Stimulated activated naive CD4-positive, alpha-beta T cell (primary cell): ENCODE results near the gene GET4.

Experiments
- DNase-seq, 6 experiments: peaks; one replicate each; lab custom pipeline; 2025; lab: John Stamatoyannopoulos, UW

The GET4 gene

GRCh38 chr7:900331-901040, 24.1 kb downstream of the GET4 start:
- DNase-seq: no peak

DNA sequence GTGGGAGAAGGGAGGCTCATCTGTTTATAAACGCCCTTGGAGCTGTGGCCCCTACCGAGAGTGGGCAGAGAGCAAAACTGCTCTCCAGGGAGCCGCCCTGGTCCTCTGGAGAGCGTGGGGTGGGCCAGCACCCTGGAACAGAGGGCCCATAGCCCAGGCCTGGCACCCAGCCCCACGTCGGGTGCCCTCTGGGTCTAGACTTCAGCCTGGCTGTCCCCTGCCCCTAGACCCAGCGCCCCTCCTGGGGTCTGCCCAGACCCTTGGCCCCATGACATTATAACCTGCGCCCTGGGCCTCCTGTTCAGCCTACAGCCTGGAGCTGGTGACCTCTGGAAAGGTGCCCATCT, 24.7 kb downstream of the GET4 start:
- DNase-seq: no peak

GRCh38 chr7:901388-902154, 25.2 kb downstream of the GET4 start:
- peak in 3 of 6 experiments; percentile 10 to 29 (median 12) for DNase-seq

DNA sequence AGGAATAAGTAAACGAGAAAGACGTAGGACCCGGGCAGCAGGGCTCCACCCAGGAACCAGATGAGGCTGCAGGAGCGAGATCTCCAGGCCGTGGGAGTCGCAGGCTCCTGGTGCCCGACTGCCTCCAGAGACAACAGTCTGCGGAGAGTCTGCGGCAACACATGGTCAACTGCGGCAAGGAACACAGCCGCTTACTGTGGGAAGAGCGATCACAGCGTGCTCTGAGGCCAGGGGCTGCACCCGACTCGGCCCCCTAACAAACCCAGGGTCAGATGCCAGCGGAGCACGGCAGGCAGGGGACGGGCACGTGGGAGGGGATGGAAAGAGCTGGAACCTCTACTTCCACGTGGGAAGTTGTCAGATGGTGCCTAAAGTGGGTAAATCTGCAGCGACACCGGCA, 26.6 kb downstream of the GET4 start:
- no peak for DNase-seq

GRCh38 chr7:903921-904755, 27.8 kb downstream of the GET4 start:
- no peak for DNase-seq

GRCh38 chr7:904847-905246, 28.5 kb downstream of the GET4 start:
- no peak for DNase-seq

GRCh38 chr7:906776-907157, 30.4 kb downstream of the GET4 start:
- no peak for DNase-seq

DNA sequence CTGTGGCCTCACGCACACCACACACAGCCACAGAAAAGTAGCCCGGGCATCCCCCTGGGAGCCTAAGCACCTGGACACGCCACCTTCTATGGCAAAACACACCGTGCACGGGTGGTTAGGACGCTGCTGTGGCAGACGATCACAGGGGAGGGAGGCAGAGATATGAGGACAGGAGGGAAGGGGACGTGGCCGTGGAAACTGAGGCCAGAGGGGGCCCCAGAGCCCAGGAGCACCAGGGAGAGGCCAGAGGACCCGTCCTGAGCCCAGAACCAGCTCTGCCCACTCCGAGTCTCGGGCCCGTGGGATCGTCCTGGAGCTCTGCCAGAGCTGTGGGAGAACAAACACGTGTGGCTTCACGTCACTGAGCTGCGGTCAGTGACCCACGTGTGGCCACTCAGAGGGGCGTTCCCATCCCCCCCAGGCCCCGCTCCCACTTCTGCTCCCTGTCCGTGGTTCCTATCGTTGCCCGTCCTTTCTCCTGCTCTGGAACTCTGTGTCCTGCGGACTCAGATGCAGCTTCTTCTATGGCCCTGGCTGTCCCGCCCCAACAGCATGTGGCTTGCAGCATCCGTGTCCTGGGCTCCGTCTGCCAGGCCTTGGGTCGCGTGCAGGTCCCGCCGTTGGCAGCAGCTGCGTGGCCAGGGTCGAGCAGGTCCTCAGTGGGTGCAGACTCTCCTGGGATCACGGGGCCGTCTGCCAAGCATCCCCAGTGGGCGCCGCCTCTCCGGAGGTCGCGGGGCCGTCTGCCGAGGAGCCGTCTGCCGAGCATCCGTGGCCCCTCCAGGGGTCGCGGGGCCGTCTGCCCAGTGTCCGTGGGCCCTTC, 31.0 kb downstream of the GET4 start:
- DNase-seq: peak in 2 of 6 experiments; percentile 16 to 22

DNA sequence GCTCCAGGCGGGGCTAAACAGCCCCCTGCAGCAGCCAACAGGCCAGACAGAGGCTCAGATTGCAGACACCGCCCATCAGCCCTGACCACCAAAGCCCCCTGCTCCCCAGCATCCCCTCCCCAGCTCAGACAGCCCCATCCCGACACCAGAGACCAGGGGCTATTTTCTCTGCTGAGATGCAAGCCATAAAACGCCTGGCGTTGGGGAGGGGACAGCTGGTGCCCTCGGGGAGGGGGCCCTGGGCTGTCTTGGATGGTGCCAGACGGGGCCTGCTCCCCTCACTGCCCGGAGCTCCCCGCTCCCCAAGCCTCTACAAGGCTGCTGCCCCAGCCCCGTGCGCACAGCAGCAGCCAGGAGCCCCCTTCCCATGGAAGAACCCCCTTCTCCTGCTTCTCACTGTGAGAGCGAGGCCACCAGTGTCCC, 31.8 kb downstream of the GET4 start:
- no peak for DNase-seq

GRCh38 chr7:908591-909357, 32.4 kb downstream of the GET4 start:
- DNase-seq: peak in 5 of 6 experiments; percentile 20 to 62 (median 58)

GRCh38 chr7:909358-910329, 33.3 kb downstream of the GET4 start:
- peak in 4 of 6 experiments; percentile 14 to 50 (median 26) for DNase-seq

DNA sequence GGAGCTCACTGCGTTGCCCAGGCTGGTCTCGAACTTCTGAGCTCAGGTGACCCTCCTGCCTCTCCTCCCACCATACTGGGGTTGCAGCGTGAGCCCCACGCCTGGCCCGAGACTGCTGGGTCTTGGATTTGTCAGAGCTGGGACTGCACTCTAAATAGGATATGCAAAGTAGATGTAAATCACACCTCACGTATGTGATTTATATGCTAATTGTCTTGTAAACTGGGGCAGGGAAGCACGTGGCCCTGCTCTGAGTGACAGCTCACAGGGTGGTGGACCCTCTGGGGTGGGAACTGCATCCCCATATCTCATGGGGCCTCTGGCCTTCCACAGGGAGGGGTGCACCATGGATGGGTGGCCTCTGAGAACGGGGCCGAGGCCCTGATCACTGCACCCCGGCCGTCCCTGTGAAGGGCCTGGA, 34.1 kb downstream of the GET4 start:
- DNase-seq: no peak

- no peak for DNase-seq
These were observed 34.6 kb downstream of the GET4 start for GRCh38 chr7:910931-911431.

DNA sequence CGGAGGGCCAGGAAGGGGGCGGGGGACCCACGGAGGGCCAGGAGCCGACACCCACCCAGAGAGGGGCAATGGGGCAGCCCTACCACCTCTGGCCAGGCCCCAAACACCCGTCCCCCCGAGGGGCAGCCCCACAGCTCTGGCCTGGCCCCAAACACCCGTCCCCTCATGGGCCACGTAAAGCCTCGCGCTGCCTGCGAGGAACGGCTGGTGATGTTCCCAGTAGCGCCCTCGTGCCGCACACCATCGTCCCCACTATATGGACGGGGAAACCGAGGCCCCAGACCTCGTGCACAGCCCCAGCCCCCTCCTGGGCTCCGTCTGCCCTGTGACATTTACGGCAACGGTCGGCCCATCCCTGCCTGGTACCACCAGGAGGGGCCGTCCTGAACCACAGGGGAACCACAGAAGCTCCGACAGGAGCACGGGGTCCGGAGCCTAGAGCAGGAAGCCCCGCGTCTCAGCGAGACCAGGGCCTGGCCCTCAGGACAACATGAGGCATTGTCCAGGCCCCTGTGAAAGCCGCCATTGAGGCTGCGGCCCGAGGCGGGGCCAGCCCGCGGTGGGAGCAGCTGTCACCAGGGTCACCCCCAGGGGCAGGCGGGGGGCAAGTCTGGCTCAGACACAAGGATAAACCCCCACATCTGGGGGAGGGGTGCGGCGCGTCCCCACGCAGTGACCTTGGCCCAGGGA, 35.6 kb downstream of the GET4 start:
- DNase-seq: no peak

DNA sequence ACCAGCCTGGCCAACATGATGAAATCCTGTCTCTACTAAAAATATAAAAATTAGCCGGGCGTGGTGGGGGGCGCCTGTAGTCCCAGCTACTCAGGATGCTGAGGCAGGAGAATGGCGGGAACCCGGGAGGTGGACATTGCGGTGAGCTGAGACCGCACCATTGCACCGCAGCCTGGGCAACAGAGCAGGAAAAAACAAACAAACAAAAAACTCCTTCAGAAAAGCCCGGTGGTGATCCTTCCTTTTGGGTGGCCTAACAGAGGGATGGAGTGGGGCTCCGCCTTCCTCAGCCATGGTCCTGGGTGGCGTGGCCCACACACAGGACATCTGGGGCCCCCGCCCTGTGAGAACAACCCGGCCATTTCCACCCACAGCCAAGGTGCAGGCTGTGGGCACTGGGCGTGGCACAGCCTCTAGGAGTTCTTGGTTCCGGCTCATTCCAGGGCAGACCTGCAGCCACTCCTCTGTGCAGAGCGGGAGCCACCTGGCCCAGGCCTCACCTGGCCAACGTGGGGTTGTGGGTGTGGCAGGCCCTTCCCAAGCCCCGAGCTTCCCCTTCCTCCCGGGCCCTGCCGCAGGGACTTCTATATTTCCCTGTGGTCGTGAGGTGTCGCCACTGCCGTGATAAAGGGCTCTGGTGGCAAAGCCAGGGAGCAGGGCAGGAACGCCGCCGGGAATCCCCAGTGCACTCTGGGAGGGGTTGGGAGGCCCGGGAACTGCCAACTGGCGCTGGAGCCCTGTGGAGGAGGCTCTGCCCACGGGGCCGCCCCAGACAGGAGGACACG, 37.6 kb downstream of the GET4 start:
- no peak for DNase-seq

DNA sequence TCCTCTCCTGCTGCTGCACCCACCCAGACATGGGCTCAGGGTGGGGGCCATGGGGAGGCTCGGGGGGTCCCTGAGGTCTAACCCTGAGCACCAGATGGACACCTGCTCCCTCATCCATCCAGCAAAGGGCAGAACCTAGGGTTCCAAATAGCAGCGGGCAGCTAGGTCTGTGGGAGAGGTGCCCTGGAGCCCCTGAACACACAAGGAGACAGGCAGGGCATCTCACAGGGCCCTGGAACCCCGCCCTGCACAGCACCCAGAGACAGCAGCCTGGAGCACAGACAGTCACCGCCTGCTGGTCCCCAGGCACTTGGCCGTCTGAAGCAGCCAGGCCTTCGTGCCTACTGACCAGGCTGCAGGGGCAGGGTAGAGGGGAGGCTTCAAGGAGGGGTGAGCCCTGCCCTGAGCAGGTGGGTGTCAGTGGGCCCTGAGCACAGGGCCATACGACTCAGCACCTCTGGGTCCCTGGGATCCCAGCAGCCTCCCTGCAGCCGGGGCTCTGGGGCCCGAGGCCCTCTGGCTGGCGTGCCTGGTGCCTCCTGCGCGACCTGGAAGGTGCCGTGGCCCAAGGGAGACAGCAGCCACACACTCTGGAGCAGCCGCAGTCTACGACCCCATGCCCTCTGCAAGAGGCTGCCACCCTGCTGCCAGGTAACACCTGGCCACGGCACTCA, 38.3 kb downstream of the GET4 start:
- DNase-seq: no peak
